ENCODE data around the gene FBXL15.

DNA sequence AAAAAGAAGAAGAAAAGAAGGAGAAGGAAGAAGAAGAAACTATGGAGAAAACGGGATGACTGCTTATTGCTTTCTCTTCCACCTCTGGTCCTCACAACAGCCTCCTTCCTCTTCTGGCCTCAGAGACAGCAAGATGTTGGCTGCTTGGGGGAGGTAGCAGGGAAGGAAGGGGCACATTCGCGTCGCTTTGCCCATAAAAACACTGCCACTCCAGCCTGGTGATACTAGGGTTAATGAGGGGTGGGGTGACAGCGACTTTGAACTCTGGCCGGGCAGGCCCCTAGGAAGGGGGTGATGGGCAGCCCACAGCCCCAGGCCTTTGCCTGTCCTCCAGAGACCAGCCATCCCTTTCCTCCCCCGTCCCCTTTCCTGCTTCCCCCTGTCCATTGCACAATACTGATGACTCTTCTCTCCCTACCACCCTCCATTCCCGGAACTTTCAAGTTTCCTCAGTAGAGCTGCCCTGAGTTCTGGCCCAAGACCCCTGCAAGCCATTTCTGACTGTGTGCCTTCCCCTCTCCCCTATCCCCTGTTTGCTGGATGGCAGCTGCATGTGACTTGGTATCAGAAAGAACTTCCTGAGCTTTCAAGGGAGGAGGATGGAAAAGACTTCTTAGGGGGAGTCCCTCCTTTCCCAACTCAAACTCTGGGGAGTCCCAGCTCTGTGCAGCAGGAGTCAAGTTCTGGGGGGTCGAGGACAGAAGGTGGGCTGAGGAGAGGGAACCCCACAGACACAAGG is 13.9 kb downstream of the FBXL15 start:
- TF ChIP-seq POLR2A (IDR thresholded peaks at IDR 0.05) (no peak), CTCF (IDR thresholded peaks at IDR 0.05) (no peak), POLR2AphosphoS5 (IDR thresholded peaks at IDR 0.05) (no peak)
